ENCODE measurements around the gene SLC30A10.
"Not testable (repeated sequence)": the region's sequence is repeated elsewhere in the genome, so short reads cannot be mapped to it uniquely, and the experiment has no call there.

Gene SLC30A10

GRCh38 chr1:219906924-219907771 lies 21.2 kb downstream of the SLC30A10 start:
- no peak overlapping the region for H3K4me2 ChIP-seq (ENCODE audit: insufficient read depth, low read length, poor library complexity, severe bottlenecking)
- H3K23ac ChIP-seq (ENCODE audit: low read depth, low read length, poor library complexity) = no peak overlapping the region
- H3K36me3 ChIP-seq (replicated peaks in 1 of 2; ENCODE audit: control insufficient read depth in 2 of 2, insufficient read depth in 2 of 2, low read length in 2 of 2) = no peaks in the 10 kb centered on the region
- H3K14ac ChIP-seq (ENCODE audit: low read length) = no peak overlapping the region
- no peak overlapping the region for H3K4ac ChIP-seq (ENCODE audit: low read length)
- H3K4me3 ChIP-seq (ENCODE audit: low read length in 2 of 2) = no peak overlapping the region
- peaks cover 0 to 2% of the 10 kb centered on the region in 2 donors for H3K9me3 ChIP-seq (replicated peaks in 1 of 2; ENCODE audit: control insufficient read depth in 2 of 2, insufficient read depth in 1 of 2, low read depth in 1 of 2, low read length in 2 of 2)
- no peak overlapping the region for H2AFZ ChIP-seq (ENCODE audit: low read length)
- H2BK5ac ChIP-seq (ENCODE audit: low read length) = no peak overlapping the region
- no peak for DNase-seq (ENCODE audit: low spot score)
- H2BK120ac ChIP-seq (ENCODE audit: low read depth, low read length) = no peak overlapping the region
- H2AK5ac ChIP-seq (ENCODE audit: low read depth, low read length) = no peak overlapping the region
- H3K9ac ChIP-seq (ENCODE audit: low read depth, low read length, poor library complexity) = no peak overlapping the region
- no peak overlapping the region for H4K8ac ChIP-seq (ENCODE audit: low read depth, low read length)
- no peaks in the 10 kb centered on the region for H3K79me1 ChIP-seq (ENCODE audit: low read depth, low read length)
- H3K27ac ChIP-seq (replicated peaks; ENCODE audit: low read length) = no peak overlapping the region
- no peaks in the 10 kb centered on the region for H3K27me3 ChIP-seq (ENCODE audit: control insufficient read depth in 3 of 3, insufficient read depth in 3 of 3, low read depth in 1 of 3, low read length in 3 of 3)
- no CpG with 5 or more reads among the region's 5 CpGs for WGBS, 2 donors (ENCODE audit: extremely low coverage in 2 of 2, insufficient read length in 2 of 2, insufficient replicate concordance in 1 of 2)
- H4K91ac ChIP-seq (ENCODE audit: low read depth, low read length, poor library complexity) = no peak overlapping the region
- peaks cover 0 to 1% of the 10 kb centered on the region in 2 donors for H3K4me1 ChIP-seq (ENCODE audit: control insufficient read depth in 2 of 2, insufficient read depth in 1 of 2, low read depth in 1 of 2, low read length in 2 of 2)
- H2BK15ac ChIP-seq (ENCODE audit: low read length) = no peak overlapping the region
- H3K18ac ChIP-seq (ENCODE audit: low read length) = peak overlapping the region; percentile 27
- no peak overlapping the region for H2BK12ac ChIP-seq (ENCODE audit: low read length)

DNA sequence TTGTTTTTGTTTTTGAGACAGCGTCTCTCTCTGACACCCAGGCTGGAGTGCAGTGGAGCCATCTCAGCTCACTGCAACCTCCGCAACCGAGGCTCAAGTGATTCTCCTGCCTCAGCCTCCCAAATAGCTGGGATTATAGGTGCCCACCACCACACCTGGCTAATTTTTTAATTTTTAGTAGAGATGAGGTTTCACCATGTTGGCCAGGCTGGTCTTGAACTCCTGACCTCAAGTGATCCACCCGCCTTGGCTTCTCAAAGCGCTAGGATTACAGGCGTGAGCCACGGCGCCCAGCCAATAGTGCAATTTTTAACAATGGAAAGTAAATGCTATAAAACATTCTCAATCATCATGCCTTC lies 21.8 kb downstream of the SLC30A10 start:
- not testable (repeated sequence) for H3K4me1 ChIP-seq (ENCODE audit: control insufficient read depth in 2 of 2, insufficient read depth in 1 of 2, low read depth in 1 of 2, low read length in 2 of 2); H4K91ac ChIP-seq (ENCODE audit: low read depth, low read length, poor library complexity); H3K4ac ChIP-seq (ENCODE audit: low read length); H3K4me2 ChIP-seq (ENCODE audit: insufficient read depth, low read length, poor library complexity, severe bottlenecking); H2BK120ac ChIP-seq (ENCODE audit: low read depth, low read length); H2BK12ac ChIP-seq (ENCODE audit: low read length); H3K9me3 ChIP-seq (replicated peaks in 1 of 2; ENCODE audit: control insufficient read depth in 2 of 2, insufficient read depth in 1 of 2, low read depth in 1 of 2, low read length in 2 of 2); H3K27me3 ChIP-seq (ENCODE audit: control insufficient read depth in 3 of 3, insufficient read depth in 3 of 3, low read depth in 1 of 3, low read length in 3 of 3); H3K79me1 ChIP-seq (ENCODE audit: low read depth, low read length); H2BK15ac ChIP-seq (ENCODE audit: low read length); DNase-seq (ENCODE audit: low spot score); H3K23ac ChIP-seq (ENCODE audit: low read depth, low read length, poor library complexity); H3K36me3 ChIP-seq (replicated peaks in 1 of 2; ENCODE audit: control insufficient read depth in 2 of 2, insufficient read depth in 2 of 2, low read length in 2 of 2); H4K8ac ChIP-seq (ENCODE audit: low read depth, low read length); H3K14ac ChIP-seq (ENCODE audit: low read length); H2AFZ ChIP-seq (ENCODE audit: low read length); H3K9ac ChIP-seq (ENCODE audit: low read depth, low read length, poor library complexity); H2AK5ac ChIP-seq (ENCODE audit: low read depth, low read length); H3K4me3 ChIP-seq (ENCODE audit: low read length in 2 of 2); H3K18ac ChIP-seq (ENCODE audit: low read length); H3K27ac ChIP-seq (replicated peaks; ENCODE audit: low read length); H2BK5ac ChIP-seq (ENCODE audit: low read length)
- no CpG with 5 or more reads among the region's 8 CpGs for WGBS, 2 donors (ENCODE audit: extremely low coverage in 2 of 2, insufficient read length in 2 of 2, insufficient replicate concordance in 1 of 2)

GRCh38 chr1:219905524-219905923 lies 22.8 kb downstream of the SLC30A10 start:
- Histone ChIP-seq H3K23ac (ENCODE audit: low read depth, low read length, poor library complexity) (no peak overlapping the region), H3K79me1 (ENCODE audit: low read depth, low read length) (no peaks in the 10 kb centered on the region), H2AK5ac (ENCODE audit: low read depth, low read length) (no peak overlapping the region), H3K18ac (ENCODE audit: low read length) (no peak overlapping the region), H4K8ac (ENCODE audit: low read depth, low read length) (no peak overlapping the region), H3K27me3 (ENCODE audit: control insufficient read depth in 3 of 3, insufficient read depth in 3 of 3, low read depth in 1 of 3, low read length in 3 of 3) (no peaks in the 10 kb centered on the region), H2BK15ac (ENCODE audit: low read length) (no peak overlapping the region), H4K91ac (ENCODE audit: low read depth, low read length, poor library complexity) (no peak overlapping the region), H3K4me1 (ENCODE audit: control insufficient read depth in 2 of 2, insufficient read depth in 1 of 2, low read depth in 1 of 2, low read length in 2 of 2) (no peaks in the 10 kb centered on the region), H3K4ac (ENCODE audit: low read length) (no peak overlapping the region), H3K9me3 (replicated peaks in 1 of 2; ENCODE audit: control insufficient read depth in 2 of 2, insufficient read depth in 1 of 2, low read depth in 1 of 2, low read length in 2 of 2) (peaks cover 0 to 2% of the 10 kb centered on the region in 2 donors), H3K4me2 (ENCODE audit: insufficient read depth, low read length, poor library complexity, severe bottlenecking) (no peak overlapping the region), H3K4me3 (ENCODE audit: low read length in 2 of 2) (no peak overlapping the region), H2AFZ (ENCODE audit: low read length) (no peak overlapping the region), H2BK120ac (ENCODE audit: low read depth, low read length) (no peak overlapping the region), H3K9ac (ENCODE audit: low read depth, low read length, poor library complexity) (no peak overlapping the region), H2BK5ac (ENCODE audit: low read length) (no peak overlapping the region), H3K36me3 (replicated peaks in 1 of 2; ENCODE audit: control insufficient read depth in 2 of 2, insufficient read depth in 2 of 2, low read length in 2 of 2) (no peaks in the 10 kb centered on the region), H3K27ac (replicated peaks; ENCODE audit: low read length) (no peak overlapping the region), H2BK12ac (ENCODE audit: low read length) (no peak overlapping the region), H3K14ac (ENCODE audit: low read length) (no peak overlapping the region)
- no peak for DNase-seq (ENCODE audit: low spot score)
- no CpG with 5 or more reads among the region's 4 CpGs for WGBS, 2 donors (ENCODE audit: extremely low coverage in 2 of 2, insufficient read length in 2 of 2, insufficient replicate concordance in 1 of 2)

GRCh38 chr1:219904934-219905333 lies 23.4 kb downstream of the SLC30A10 start:
- H2BK120ac ChIP-seq (ENCODE audit: low read depth, low read length) = no peak overlapping the region
- H3K9me3 ChIP-seq (replicated peaks in 1 of 2; ENCODE audit: control insufficient read depth in 2 of 2, insufficient read depth in 1 of 2, low read depth in 1 of 2, low read length in 2 of 2) = peaks cover 0 to 2% of the 10 kb centered on the region in 2 donors
- no peaks in the 10 kb centered on the region for H3K36me3 ChIP-seq (replicated peaks in 1 of 2; ENCODE audit: control insufficient read depth in 2 of 2, insufficient read depth in 2 of 2, low read length in 2 of 2)
- no peaks in the 10 kb centered on the region for H3K27me3 ChIP-seq (ENCODE audit: control insufficient read depth in 3 of 3, insufficient read depth in 3 of 3, low read depth in 1 of 3, low read length in 3 of 3)
- H2BK15ac ChIP-seq (ENCODE audit: low read length) = no peak overlapping the region
- no peak overlapping the region for H3K9ac ChIP-seq (ENCODE audit: low read depth, low read length, poor library complexity)
- H2BK12ac ChIP-seq (ENCODE audit: low read length) = no peak overlapping the region
- H3K23ac ChIP-seq (ENCODE audit: low read depth, low read length, poor library complexity) = no peak overlapping the region
- H3K18ac ChIP-seq (ENCODE audit: low read length) = no peak overlapping the region
- DNase-seq (ENCODE audit: low spot score) = no peak
- H4K91ac ChIP-seq (ENCODE audit: low read depth, low read length, poor library complexity) = no peak overlapping the region
- H3K14ac ChIP-seq (ENCODE audit: low read length) = no peak overlapping the region
- H4K8ac ChIP-seq (ENCODE audit: low read depth, low read length) = no peak overlapping the region
- no peak overlapping the region for H3K27ac ChIP-seq (replicated peaks; ENCODE audit: low read length)
- no peak overlapping the region for H3K4ac ChIP-seq (ENCODE audit: low read length)
- H2AFZ ChIP-seq (ENCODE audit: low read length) = no peak overlapping the region
- no CpG with 5 or more reads among the region's 2 CpGs for WGBS, 2 donors (ENCODE audit: extremely low coverage in 2 of 2, insufficient read length in 2 of 2, insufficient replicate concordance in 1 of 2)
- H3K79me1 ChIP-seq (ENCODE audit: low read depth, low read length) = no peaks in the 10 kb centered on the region
- H3K4me3 ChIP-seq (ENCODE audit: low read length in 2 of 2) = no peak overlapping the region
- H2BK5ac ChIP-seq (ENCODE audit: low read length) = no peak overlapping the region
- no peak overlapping the region for H3K4me2 ChIP-seq (ENCODE audit: insufficient read depth, low read length, poor library complexity, severe bottlenecking)
- H3K4me1 ChIP-seq (ENCODE audit: control insufficient read depth in 2 of 2, insufficient read depth in 1 of 2, low read depth in 1 of 2, low read length in 2 of 2) = no peaks in the 10 kb centered on the region
- no peak overlapping the region for H2AK5ac ChIP-seq (ENCODE audit: low read depth, low read length)

All from neuronal stem cell (in vitro differentiated cells).